ENCODE measurements around the gene C3orf70.

The C3orf70 gene

DNA sequence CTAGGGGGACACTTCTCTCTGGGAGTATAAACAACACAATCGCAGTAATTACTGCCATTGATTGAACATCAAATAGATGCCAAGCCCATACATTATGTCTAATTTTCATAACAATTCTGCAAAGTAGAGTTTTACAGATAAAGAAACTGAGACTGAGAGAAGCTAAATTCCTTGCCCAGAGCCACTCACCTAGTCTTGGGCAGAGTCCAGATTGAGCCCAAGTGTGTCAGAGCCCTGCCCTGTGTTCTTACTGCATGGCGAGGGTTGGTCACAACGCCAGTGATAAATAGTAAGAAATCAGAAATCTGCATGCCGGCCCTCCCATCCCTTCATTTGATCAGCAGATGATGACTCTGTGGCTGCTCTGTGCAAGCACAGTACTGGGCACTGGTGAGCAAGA, 106.3 kb downstream of the C3orf70 start:
- no peak for DNase-seq

DNA sequence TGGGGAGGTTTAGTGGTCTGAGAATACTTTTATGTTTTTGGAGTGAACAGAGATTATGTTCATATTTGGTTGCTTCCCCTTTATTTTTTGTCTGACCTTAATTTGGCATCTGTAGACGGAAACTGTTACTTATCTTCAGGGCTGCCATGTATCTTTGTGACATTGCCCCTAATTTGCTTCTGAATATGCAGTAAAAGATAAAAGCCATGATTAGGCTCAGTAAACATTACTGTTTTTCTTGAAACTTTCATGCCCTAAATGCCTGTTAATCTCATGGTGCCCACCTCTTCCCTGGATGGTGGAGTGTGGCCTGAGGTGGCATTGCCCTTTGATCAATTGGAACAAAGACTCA, 106.7 kb downstream of the C3orf70 start:
- DNase-seq: no peak

DNA sequence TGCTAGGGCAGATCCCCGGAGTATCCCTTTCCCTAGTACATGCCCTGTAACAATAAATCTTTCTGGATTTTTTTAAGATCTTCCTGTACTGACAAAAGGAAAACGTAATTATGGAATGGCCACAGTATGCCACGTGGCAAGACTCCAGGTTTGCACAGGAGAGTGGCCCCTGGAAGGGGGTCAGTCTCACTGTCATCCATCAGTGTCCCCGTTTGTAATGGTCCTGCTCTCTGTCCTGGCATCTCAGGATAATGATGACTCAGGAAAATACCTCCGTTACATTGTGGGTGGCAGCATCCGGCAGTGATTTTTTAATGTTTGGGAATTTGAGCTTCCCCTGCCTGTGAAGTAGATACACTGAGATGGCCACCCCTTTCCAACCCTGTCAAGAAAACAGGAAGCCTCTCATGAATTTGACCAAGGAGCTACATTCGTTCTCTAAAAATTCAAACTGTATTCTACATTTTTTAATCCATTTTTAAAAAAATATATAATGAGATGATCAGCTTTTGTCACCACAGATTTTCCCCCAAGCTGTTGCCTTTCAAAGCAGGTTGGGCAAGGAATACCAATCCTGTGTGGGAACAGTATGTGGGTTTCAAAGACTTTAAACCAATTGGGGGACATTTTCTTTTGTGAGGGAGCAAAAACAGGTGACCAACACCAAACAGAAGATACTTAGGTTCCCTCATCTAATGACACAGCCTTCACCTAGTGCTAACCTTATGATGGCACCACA, 110.4 kb downstream of the C3orf70 start:
- no peak for DNase-seq

GRCh38 chr3:185041540-185041939, 111.3 kb downstream of the C3orf70 start:
- DNase-seq: no peak

DNA sequence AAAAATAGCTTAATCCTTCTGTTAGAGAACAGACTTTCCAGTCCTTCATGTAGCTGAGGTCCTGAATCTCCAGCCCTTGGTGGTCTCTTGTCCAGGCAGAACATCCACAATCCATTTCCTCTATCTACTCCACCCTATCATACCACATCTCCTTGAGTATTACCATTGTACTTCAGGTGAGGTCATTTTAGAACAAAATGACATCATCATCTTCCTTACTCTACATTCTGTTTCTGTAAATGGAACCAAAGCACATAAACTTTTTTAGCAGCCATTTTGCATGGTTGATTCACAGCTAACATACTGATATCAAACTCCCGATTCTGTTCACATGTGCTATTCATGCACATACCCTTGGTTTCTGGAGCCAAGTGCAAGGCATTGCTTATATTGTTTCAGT, 112.4 kb downstream of the C3orf70 start:
- DNase-seq: no peak

- DNase-seq: no peak
Measured at GRCh38 chr3:185037801-185038200, 115.1 kb downstream of the C3orf70 start.

- no peak for DNase-seq
Measured at GRCh38 chr3:185030951-185031350, 121.9 kb downstream of the C3orf70 start.

DNA sequence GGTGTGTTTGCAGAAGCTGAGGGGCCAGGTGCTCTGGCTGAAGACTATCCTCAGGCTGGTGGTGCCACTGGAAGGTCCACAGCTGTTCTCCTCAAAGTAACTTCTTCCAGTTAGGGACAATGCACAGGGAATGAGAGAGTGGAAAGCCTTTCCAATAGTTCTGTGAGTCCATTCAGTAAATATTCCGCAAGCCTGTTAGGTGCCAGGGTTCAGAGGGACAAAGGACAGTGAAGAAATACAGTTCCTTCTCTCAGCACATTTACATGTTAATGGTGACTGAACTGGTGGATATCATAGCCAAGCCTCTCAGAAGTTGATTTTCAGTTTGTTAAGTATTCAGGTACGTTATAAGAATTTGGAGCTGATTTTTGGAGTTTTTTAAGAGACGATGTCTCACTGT, 122.5 kb downstream of the C3orf70 start:
- no peak for DNase-seq

- DNase-seq: no peak
Measured at GRCh38 chr3:185029086-185029485, 123.8 kb downstream of the C3orf70 start.

- DNase-seq: no peak
Measured at GRCh38 chr3:185028121-185028520, 124.7 kb downstream of the C3orf70 start.

Measured in CD4-positive, alpha-beta T cell treated with Interleukin-10 for 1 hour (primary cell).